GM12878 (cell line): ENCODE measurements around the gene CFAP58. TPM values are rescaled to one million over a fixed set of nuclear protein-coding genes. Genes with fewer than 3 reads are reported as not detected.

Experiments
- ATAC-seq: fragments of 200-7000 bp; cut with Tn5 transposase; 3 replicates; pipeline ENCODE4 v1.9.1; 2020; ENCODE audit warnings: mild to moderate bottlenecking, moderate library complexity
- BruUV-seq: library from RNA; stranded (reverse); fragments of 400-500 nt; replicated peaks from 2 replicates; lab custom pipeline; 2021; lab: Mats Ljungman, UMichigan
- CTCF ChIA-PET: fragments of 300-600 bp; sonication (Branson Sonifier 250); formaldehyde crosslinking; extraction: SDS; loops from one replicate; lab custom pipeline; 2021; ENCODE audit warnings: inconsistent platforms; lab: Yijun Ruan, JAX
- POLR2A ChIA-PET: fragments of 350-600 bp; formaldehyde crosslinking; extraction: SDS; loops from one replicate; lab custom pipeline; 2021; ENCODE audit warnings: inconsistent platforms; lab: Charles Lee
- RAD21 ChIA-PET: fragments of 300-600 bp; sonication (Branson Sonifier 250); formaldehyde crosslinking; loops from one replicate; lab custom pipeline; 2023; ENCODE audit warnings: antibody characterized with exemption; ENCODE audit not compliant: unreplicated experiment; lab: Charles Lee
- SMC1A ChIA-PET: fragments of 300-600 bp; sonication (Branson Sonifier 250); formaldehyde crosslinking; loops from one replicate; lab custom pipeline; 2023; ENCODE audit not compliant: unreplicated experiment, uncharacterized antibody; lab: Charles Lee
- DNase-seq: peaks from one replicate; pipeline ENCODE4 v3.0.0-alpha.2; 2011; ENCODE audit warnings: low read depth, low spot score
- FAIRE-seq: peaks from 3 replicates; lab custom pipeline; 2011; peaks lifted over from hg19 to GRCh38; lab: Jason Lieb, UNC
- H2AFZ ChIP-seq: 2 replicates; pipeline ENCODE4 v1.6.0; 2011; ENCODE audit warnings: low read depth, low read length, control low read depth; ENCODE audit not compliant: control insufficient read depth
- H3K27ac ChIP-seq: 2 replicates; pipeline ENCODE4 v1.5.1; 2011; ENCODE audit warnings: control low read depth; ENCODE audit not compliant: control insufficient read depth, insufficient read depth
- H3K27me3 ChIP-seq, 2 experiments: replicated peaks in 1 of 2; 2 replicates each; pipeline versions ENCODE4 v1.6.0 to v1.6.1; 2011; ENCODE audit warnings: low read length in 1 of 2; ENCODE audit not compliant: control insufficient read depth in 2 of 2, insufficient read depth in 2 of 2
- H3K36me3 ChIP-seq, 2 experiments: 2 replicates each; pipeline ENCODE4 v1.5.1; 2011; ENCODE audit warnings: low read length in 1 of 2; ENCODE audit not compliant: control insufficient read depth in 2 of 2, insufficient read depth in 2 of 2
- H3K4me1 ChIP-seq: 2 replicates; pipeline ENCODE4 v1.6.1; 2011; ENCODE audit warnings: mild to moderate bottlenecking, low read length, moderate library complexity, mixed read lengths; ENCODE audit not compliant: control insufficient read depth, insufficient read depth
- H3K4me2 ChIP-seq: 2 replicates; pipeline ENCODE4 v1.6.0; 2011; ENCODE audit warnings: control low read depth; ENCODE audit not compliant: control insufficient read depth, insufficient read depth
- H3K4me3 ChIP-seq: fragments of 200-600 bp; sonication (generic); 2 replicates; pipeline ENCODE4 v1.5.1; 2016
- H3K79me2 ChIP-seq: 2 replicates; pipeline ENCODE4 v1.6.0; 2011; ENCODE audit warnings: low read length; ENCODE audit not compliant: control insufficient read depth, insufficient read depth
- H3K9ac ChIP-seq: 2 replicates; pipeline ENCODE4 v1.8.0; 2011; ENCODE audit warnings: low read length, control low read depth, mixed read lengths; ENCODE audit not compliant: control insufficient read depth, insufficient read depth
- H3K9me3 ChIP-seq: replicated peaks from 3 replicates; pipeline ENCODE4 v1.5.1; 2011; ENCODE audit warnings: mild to moderate bottlenecking, low read length; ENCODE audit not compliant: control insufficient read depth, insufficient read depth
- H4K20me1 ChIP-seq: 2 replicates; pipeline ENCODE4 v1.6.0; 2011; ENCODE audit not compliant: control insufficient read depth, insufficient read depth
- ATF7 ChIP-seq: fragments of 450-650 bp; IDR thresholded peaks from 2 replicates; pipeline ENCODE4 v1.6.1; 2016; ENCODE audit warnings: low read depth, mild to moderate bottlenecking
- BCL11A ChIP-seq: IDR thresholded peaks from 2 replicates; pipeline ENCODE4 v1.6.1; 2011; ENCODE audit warnings: low read depth, low read length
- BHLHE40 ChIP-seq, 2 experiments: fragments of 450-650 bp in 1 of 2; IDR thresholded peaks; 2 replicates each; pipeline ENCODE4 v1.6.1; 2011 to 2017; ENCODE audit warnings: low read depth in 2 of 2, borderline replicate concordance in 1 of 2, improper control_type of control experiment in 1 of 2, low read length in 1 of 2, mild to moderate bottlenecking in 1 of 2
- E2F8 ChIP-seq: fragments of 450-650 bp; IDR thresholded peaks from 2 replicates; pipeline ENCODE4 v1.6.1; 2018; ENCODE audit warnings: mild to moderate bottlenecking, low read depth, moderate library complexity; ENCODE audit not compliant: partially characterized antibody
- FOXK2 ChIP-seq: fragments of 450-650 bp; IDR thresholded peaks from 2 replicates; pipeline ENCODE4 v1.6.1; 2017; ENCODE audit warnings: mild to moderate bottlenecking, moderate library complexity
- NR2F1 ChIP-seq: fragments of 450-650 bp; conservative IDR thresholded peaks from 2 replicates; pipeline ENCODE4 v1.6.1; 2017; ENCODE audit warnings: mild to moderate bottlenecking
- RB1 ChIP-seq: fragments of 450-650 bp; formaldehyde crosslinking; IDR thresholded peaks from 2 replicates; pipeline ENCODE4 v1.6.1; 2017; ENCODE audit warnings: mild to moderate bottlenecking, borderline replicate concordance
- TBL1XR1 ChIP-seq: IDR thresholded peaks from 2 replicates; pipeline ENCODE4 v1.6.1; 2012; ENCODE audit warnings: low read depth, low read length, improper control_type of control experiment
- WGBS: methylation state at CpG from one replicate; pipeline ENCODE4 v1.1.6; 2016; ENCODE audit warnings: low lambda C conversion rate; ENCODE audit not compliant: insufficient replicate concordance, insufficient coverage; ENCODE audit errors: missing lambda C conversion rate; 5-methylcytosine and 5-hydroxymethylcytosine counted together
- in situ Hi-C: fragments of 300-500 bp; cut with MboI; formaldehyde crosslinking; loops from 9 replicates; pipeline ENCODE4 v1.14.3; 2018; ENCODE audit warnings: mixed read lengths
- intact Hi-C: fragments of 100-400 bp; cut with micrococcal nuclease; formaldehyde crosslinking; loops from one replicate; pipeline ENCODE4 v1.14.2; 2022; ENCODE audit not compliant: unreplicated experiment
- polyA plus RNA-seq, 11 experiments: library from polyadenylated mRNA; depleted of rRNA in 4 of 11; unstranded in 6 of 11; stranded (reverse) in 5 of 11; fragments of >200 nt; fragmentation: Nextera tagmentation in 4 of 11; fragmentation: Illumina TruSeq in 1 of 11; extraction: Ambion mirVana in 4 of 11; extraction: Trizol in 1 of 11; gene quantifications; 1 replicate in 1 of 11; 2 replicates in 10 of 11; pipeline versions ENCODE4 v1.2.1 to v1.2.3, GENCODE V29; 2011 to 2016; ENCODE audit warnings: inconsistent platforms in 2 of 11, missing spikeins in 2 of 11, low read depth in 1 of 11
- total RNA-seq, 4 experiments: library from RNA; depleted of rRNA in 3 of 4; stranded (reverse); fragments of >200 nt in 3 of 4; fragmentation: Illumina TruSeq in 1 of 4; extraction: Trizol in 1 of 4; gene quantifications; 2 replicates each; pipeline versions ENCODE4 v1.2.1 to v1.2.3, GENCODE V29; 2013 to 2021

Gene CFAP58
- total and polyA plus RNA-seq, 10 of the 15 experiments (the other 5 are each of a cell fraction or from before 2014, with no cell fraction given): 0.03 to 0.35 (median 0.21) TPM

- Histone ChIP-seq H3K79me2 (peaks cover 34% of the 10 kb centered on the region), H3K9ac (no peak overlapping the region), H4K20me1 (peaks cover 10% of the 10 kb centered on the region; the same call in 1 of the 2 replicates), H3K36me3 (peaks cover 0 to 7% of the 10 kb centered on the region in 2 experiments; a peak in 2 of 4 replicates), H3K27me3 (no peaks in the 10 kb centered on the region), H3K4me3 (no peak overlapping the region), H2AFZ (no peak overlapping the region), H3K4me2 (no peak overlapping the region), H3K27ac (no peak overlapping the region), H3K9me3 (no peaks in the 10 kb centered on the region), H3K4me1 (peaks cover 29% of the 10 kb centered on the region)
- ChIA-PET RAD21 (no interaction called here), CTCF (interaction anchor here (1.0 to 2.3 kb wide), 4 partner anchors 18 to 34 kb away, joined by 3 to 7 read pairs (median 4); no protein-coding TSS in a partner anchor), SMC1A (no interaction called here), POLR2A (no interaction called here)
- DNase-seq (no peak), ATAC-seq (no peak), FAIRE-seq (no peak)
- BruUV-seq: no TSS peak
- intact Hi-C loops: no loop called here
- 72% methylated on average over 4 of the region's 4 CpGs for WGBS
- in situ Hi-C loops: no loop called here
- TF ChIP-seq ATF7 (no peak), FOXK2 (no peak), TBL1XR1 (no peak), BHLHE40 (IDR thresholded peaks at IDR 0.05; ENCODE audit: borderline replicate concordance in 1 of 2, low read depth in 2 of 2, low read length in 1 of 2) (no peak), NR2F1 (no peak), BCL11A (no peak), RB1 (no peak), E2F8 (no peak)
These were observed 29.9 kb upstream of the CFAP58 start for GRCh38 chr10:104323760-104324201.
